ENCODE measurements around the gene ANKRD13B. TPM values are rescaled to one million over a fixed set of nuclear protein-coding genes. Genes with fewer than 3 reads are reported as not detected.

The ANKRD13B gene
- total RNA-seq, 1 experiment from 2014 or later = 8.8 TPM

- DNase-seq = no peak
- H3K27ac Mint-ChIP-seq (ENCODE audit: unreplicated experiment) = no peak overlapping the region
- H3K4me1 Mint-ChIP-seq (ENCODE audit: low read depth, unreplicated experiment) = no peaks in the 10 kb centered on the region
- no peak for TF ChIP-seq CTCF (IDR thresholded peaks at IDR 0.05; ENCODE audit: unreplicated experiment)
- H3K4me3 Mint-ChIP-seq (ENCODE audit: low read depth, unreplicated experiment) = no peak overlapping the region
- intact Hi-C loops (cut with micrococcal nuclease; ENCODE audit: unreplicated experiment) = no loop called here
- no peaks in the 10 kb centered on the region for H3K27me3 Mint-ChIP-seq (ENCODE audit: unreplicated experiment)
- CTCF ChIA-PET = interaction anchor here (0.9 kb wide), 1 partner anchor 169 kb away, joined by 3 read pairs; no protein-coding TSS in a partner anchor
- BruUV-seq (replicated peaks) = no TSS peak
- no peaks in the 10 kb centered on the region for H3K9me3 Mint-ChIP-seq (ENCODE audit: low read depth, unreplicated experiment)
- H3K36me3 Mint-ChIP-seq (ENCODE audit: insufficient read depth, unreplicated experiment) = peaks cover 47% of the 10 kb centered on the region
Observed at GRCh38 chr17:29563816-29564215, 29.1 kb upstream of the ANKRD13B start.

- intact Hi-C loops (cut with micrococcal nuclease; ENCODE audit: unreplicated experiment) = no loop called here
- BruUV-seq (replicated peaks) = TSS peak; percentile 17
- H3K4me1 Mint-ChIP-seq (ENCODE audit: low read depth, unreplicated experiment) = no peaks in the 10 kb centered on the region
- peaks cover 56% of the 10 kb centered on the region for H3K36me3 Mint-ChIP-seq (ENCODE audit: insufficient read depth, unreplicated experiment)
- TF ChIP-seq CTCF (IDR thresholded peaks at IDR 0.05; ENCODE audit: unreplicated experiment) = peak; percentile 43
- no peaks in the 10 kb centered on the region for H3K9me3 Mint-ChIP-seq (ENCODE audit: low read depth, unreplicated experiment)
- CTCF ChIA-PET = interaction anchor here (0.7 to 2.4 kb wide), 6 partner anchors 9 to 196 kb away, joined by 3 to 12 read pairs (median 3); no protein-coding TSS in a partner anchor
- DNase-seq = peak; percentile 59
- peak overlapping the region; percentile 85 for H3K4me3 Mint-ChIP-seq (ENCODE audit: low read depth, unreplicated experiment)
- no peaks in the 10 kb centered on the region for H3K27me3 Mint-ChIP-seq (ENCODE audit: unreplicated experiment)
- peak overlapping the region; percentile 82 for H3K27ac Mint-ChIP-seq (ENCODE audit: unreplicated experiment)
Observed at GRCh38 chr17:29565643-29566472, 27.1 kb upstream of the ANKRD13B start.

GRCh38 chr17:29566473-29567303 lies 26.2 kb upstream of the ANKRD13B start, which contains the start of gene ABHD15:
Gene ABHD15 (minus strand): TSS chr17:29567037. CDS start chr17:29566966, 71 bp downstream.
- CTCF ChIA-PET = interaction anchor here (1.0 to 2.4 kb wide), 6 partner anchors 8 to 51 kb away, joined by 3 to 12 read pairs (median 4); no protein-coding TSS in a partner anchor
- no TSS peak for BruUV-seq (replicated peaks)
- no peak for TF ChIP-seq CTCF (IDR thresholded peaks at IDR 0.05; ENCODE audit: unreplicated experiment)
- H3K4me3 Mint-ChIP-seq (ENCODE audit: low read depth, unreplicated experiment) = peak within 1 kb of the TSS; percentile 85
- H3K27me3 Mint-ChIP-seq (ENCODE audit: unreplicated experiment) = no peaks in the 10 kb centered on the region
- no peaks in the 10 kb centered on the region for H3K4me1 Mint-ChIP-seq (ENCODE audit: low read depth, unreplicated experiment)
- no peaks in the 10 kb centered on the region for H3K9me3 Mint-ChIP-seq (ENCODE audit: low read depth, unreplicated experiment)
- peak; percentile 85 for DNase-seq
- intact Hi-C loops (cut with micrococcal nuclease; ENCODE audit: unreplicated experiment) = no loop called here
- peak within 1 kb of the TSS; percentile 82 for H3K27ac Mint-ChIP-seq (ENCODE audit: unreplicated experiment)
- peaks cover 56% of the 10 kb centered on the region for H3K36me3 Mint-ChIP-seq (ENCODE audit: insufficient read depth, unreplicated experiment)

- BruUV-seq (replicated peaks) = no TSS peak
- Mint-ChIP-seq H3K9me3 (ENCODE audit: low read depth, unreplicated experiment) (no peaks in the 10 kb centered on the region), H3K4me3 (ENCODE audit: low read depth, unreplicated experiment) (peak overlapping the region; percentile 85), H3K27me3 (ENCODE audit: unreplicated experiment) (no peaks in the 10 kb centered on the region), H3K27ac (ENCODE audit: unreplicated experiment) (peak overlapping the region; percentile 72), H3K36me3 (ENCODE audit: insufficient read depth, unreplicated experiment) (peaks cover 52% of the 10 kb centered on the region), H3K4me1 (ENCODE audit: low read depth, unreplicated experiment) (no peaks in the 10 kb centered on the region)
- CTCF ChIA-PET = interaction anchor here (1.0 to 1.4 kb wide), 3 partner anchors 11 to 30 kb away, joined by 3 to 5 read pairs (median 5); no protein-coding TSS in a partner anchor
- no peak for TF ChIP-seq CTCF (IDR thresholded peaks at IDR 0.05; ENCODE audit: unreplicated experiment)
- DNase-seq = no peak
- intact Hi-C loops (cut with micrococcal nuclease; ENCODE audit: unreplicated experiment) = no loop called here
Observed at GRCh38 chr17:29567304-29567553, 25.7 kb upstream of the ANKRD13B start.
